IMR-90 (cell line): ENCODE results near the gene ABCC5. TPM values are rescaled to one million over a fixed set of nuclear protein-coding genes. Genes with fewer than 3 reads are reported as not detected.

ENCODE experiments used
- ATAC-seq: fragments of 200-7000 bp; cut with Tn5 transposase; 2 replicates; pipeline ENCODE4 v1.9.1; 2020; ENCODE audit warnings: low read depth, mild to moderate bottlenecking, moderate library complexity
- BruUV-seq: library from RNA; stranded (reverse); fragments of 400-500 nt; replicated peaks from 2 replicates; lab custom pipeline; 2021; lab: Mats Ljungman, UMichigan
- CTCF ChIA-PET: fragments of 300-600 bp; formaldehyde crosslinking; extraction: SDS; loops from one replicate; lab custom pipeline; 2021; ENCODE audit warnings: antibody characterized with exemption; lab: Yijun Ruan, JAX
- POLR2A ChIA-PET: fragments of 300-600 bp; sonication (Branson Sonifier 250); formaldehyde crosslinking; loops from one replicate; lab custom pipeline; 2022; ENCODE audit warnings: antibody characterized with exemption; ENCODE audit not compliant: unreplicated experiment; lab: Charles Lee
- DNase-seq: peaks from one replicate; pipeline ENCODE4 v3.0.0; 2013
- H2AFZ ChIP-seq: replicated peaks from 2 replicates; pipeline ENCODE3; 2013; ENCODE audit warnings: low read length, mild to moderate bottlenecking; ENCODE audit not compliant: poor library complexity
- H2AK5ac ChIP-seq: 2 replicates; pipeline ENCODE4 v1.6.1; 2013; ENCODE audit warnings: low read depth, low read length, inconsistent platforms
- H2AK9ac ChIP-seq: replicated peaks from 2 replicates; pipeline ENCODE3; 2013; ENCODE audit warnings: mild to moderate bottlenecking, low read depth, low read length, moderate library complexity; ENCODE audit not compliant: poor library complexity
- H2BK120ac ChIP-seq: 2 replicates; pipeline ENCODE4 v1.6.1; 2013; ENCODE audit warnings: low read depth, low read length, inconsistent platforms
- H2BK15ac ChIP-seq: 3 replicates; pipeline ENCODE4 v1.6.1; 2013; ENCODE audit warnings: low read depth, low read length, inconsistent platforms
- H2BK20ac ChIP-seq: 2 replicates; pipeline ENCODE4 v1.6.1; 2013; ENCODE audit warnings: low read depth, mild to moderate bottlenecking, inconsistent platforms, low read length, moderate library complexity
- H2BK5ac ChIP-seq: 2 replicates; pipeline ENCODE4 v1.6.1; 2013; ENCODE audit warnings: mild to moderate bottlenecking, low read depth, low read length, inconsistent platforms; ENCODE audit not compliant: poor library complexity, severe bottlenecking
- H3K14ac ChIP-seq: replicated peaks from 2 replicates; pipeline ENCODE4 v1.6.1; 2013; ENCODE audit warnings: low read depth, low read length, inconsistent platforms
- H3K18ac ChIP-seq: 2 replicates; pipeline ENCODE4 v1.6.1; 2013; ENCODE audit warnings: low read depth, low read length, control low read depth
- H3K23ac ChIP-seq: 2 replicates; pipeline ENCODE4 v1.6.1; 2013; ENCODE audit warnings: low read depth, low read length, inconsistent platforms
- H3K27ac ChIP-seq: 2 replicates; pipeline ENCODE4 v1.5.1; 2013; ENCODE audit warnings: mild to moderate bottlenecking, control low read depth, low read length; ENCODE audit not compliant: insufficient read depth
- H3K27me3 ChIP-seq: 2 replicates; pipeline ENCODE4 v1.6.1; 2013; ENCODE audit warnings: low read length; ENCODE audit not compliant: control insufficient read depth, insufficient read depth
- H3K36me3 ChIP-seq: 2 replicates; pipeline ENCODE4 v1.6.1; 2013; ENCODE audit warnings: low read length, mixed read lengths; ENCODE audit not compliant: control insufficient read depth, insufficient read depth
- H3K4ac ChIP-seq: 2 replicates; pipeline ENCODE4 v1.6.1; 2013; ENCODE audit warnings: low read depth, low read length, inconsistent platforms
- H3K4me1 ChIP-seq: 2 replicates; pipeline ENCODE4 v1.6.1; 2013; ENCODE audit warnings: low read length, mixed read lengths; ENCODE audit not compliant: control insufficient read depth, insufficient read depth
- H3K4me2 ChIP-seq: 2 replicates; pipeline ENCODE4 v1.6.1; 2013; ENCODE audit warnings: low read depth, mild to moderate bottlenecking, control low read depth, low read length, moderate library complexity
- H3K4me3 ChIP-seq: 2 replicates; pipeline ENCODE4 v1.5.1; 2013; ENCODE audit warnings: low read depth, mild to moderate bottlenecking, control low read depth, low read length, moderate library complexity; ENCODE audit not compliant: insufficient read depth
- H3K56ac ChIP-seq: 2 replicates; pipeline ENCODE4 v1.6.1; 2013; ENCODE audit warnings: low read length, inconsistent platforms; ENCODE audit not compliant: insufficient read depth; ENCODE audit errors: extremely low read depth
- H3K79me1 ChIP-seq, 2 experiments: 2 replicates each; pipeline ENCODE4 v1.6.1; 2013; ENCODE audit warnings: low read length in 2 of 2, inconsistent platforms in 1 of 2, low read depth in 1 of 2
- H3K9ac ChIP-seq: 2 replicates; pipeline ENCODE4 v1.6.1; 2013; ENCODE audit warnings: low read depth, low read length, control low read depth
- H3K9me1 ChIP-seq: 2 replicates; pipeline ENCODE4 v1.6.1; 2013; ENCODE audit warnings: low read length, inconsistent platforms; ENCODE audit not compliant: insufficient read depth
- H3K9me3 ChIP-seq: 2 replicates; pipeline ENCODE4 v1.6.1; 2013; ENCODE audit warnings: low read length; ENCODE audit not compliant: control insufficient read depth, insufficient read depth
- H4K20me1 ChIP-seq: 2 replicates; pipeline ENCODE4 v1.6.1; 2013; ENCODE audit warnings: low read length, inconsistent platforms; ENCODE audit not compliant: insufficient read depth
- H4K5ac ChIP-seq: 2 replicates; pipeline ENCODE4 v1.6.1; 2013; ENCODE audit warnings: mild to moderate bottlenecking, low read depth, low read length, control low read depth
- H4K8ac ChIP-seq, 2 experiments: 2 replicates each; pipeline ENCODE4 v1.6.1; 2013; ENCODE audit warnings: low read depth in 2 of 2, low read length in 2 of 2, control low read depth in 1 of 2, inconsistent platforms in 1 of 2
- H4K91ac ChIP-seq: 2 replicates; pipeline ENCODE4 v1.6.1; 2013; ENCODE audit warnings: low read depth, low read length, inconsistent platforms; ENCODE audit not compliant: insufficient read depth
- BHLHE40 ChIP-seq: fragments of 150-350 bp; IDR thresholded peaks from 2 replicates; pipeline ENCODE4 v1.6.1; 2016; ENCODE audit warnings: mild to moderate bottlenecking, low read depth, low read length
- CTCF ChIP-seq: conservative IDR thresholded peaks from 2 replicates; pipeline ENCODE4 v1.5.1; 2012; ENCODE audit warnings: mild to moderate bottlenecking, low read depth, low read length, improper control_type of control experiment
- ELK1 ChIP-seq: fragments of 150-350 bp; IDR thresholded peaks from 2 replicates; pipeline ENCODE4 v1.6.1; 2016; ENCODE audit warnings: low read depth, mild to moderate bottlenecking, low read length, moderate library complexity, borderline replicate concordance
- MAZ ChIP-seq: IDR thresholded peaks from 2 replicates; pipeline ENCODE4 v1.6.1; 2012; ENCODE audit warnings: low read depth, mild to moderate bottlenecking, low read length, improper control_type of control experiment, moderate library complexity, borderline replicate concordance
- MXI1 ChIP-seq: IDR thresholded peaks from 2 replicates; pipeline ENCODE4 v1.6.1; 2012; ENCODE audit warnings: low read depth, mild to moderate bottlenecking, low read length, moderate library complexity, borderline replicate concordance
- RAD21 ChIP-seq: IDR thresholded peaks from 2 replicates; pipeline ENCODE4 v1.6.1; 2012; ENCODE audit warnings: low read length, improper control_type of control experiment
- RFX5 ChIP-seq: IDR thresholded peaks from 2 replicates; pipeline ENCODE4 v1.8.0; 2012; ENCODE audit warnings: low read depth, mild to moderate bottlenecking, low read length, moderate library complexity
- SMC3 ChIP-seq: fragments of 150-350 bp; IDR thresholded peaks from 2 replicates; pipeline ENCODE4 v1.6.1; 2016; ENCODE audit warnings: low read depth, mild to moderate bottlenecking, antibody characterized with exemption, low read length, moderate library complexity
- WGBS, 2 experiments: methylation state at CpG; one replicate each; pipeline versions ENCODE4 v1.1.5 to v1.1.7; 2013; ENCODE audit warnings: missing lambda C conversion rate in 2 of 2; ENCODE audit not compliant: insufficient read length in 1 of 2; ENCODE audit errors: extremely low coverage in 2 of 2; 5-methylcytosine and 5-hydroxymethylcytosine counted together
- dilution Hi-C: fragments of 300-500 bp; cut with HindIII; formaldehyde crosslinking; loops from one replicate; pipeline ENCODE4 v1.14.3; 2018; ENCODE audit warnings: low sequenced_read_pairs; ENCODE audit not compliant: unreplicated experiment
- in situ Hi-C: fragments of 300-500 bp; cut with MboI; formaldehyde crosslinking; loops from 3 replicates; pipeline ENCODE4 v1.14.3; 2019; ENCODE audit warnings: low sequenced_read_pairs, inconsistent platforms, mixed read lengths
- intact Hi-C: fragments of 100-400 bp; cut with micrococcal nuclease; formaldehyde crosslinking; loops from 2 replicates; pipeline ENCODE4 v1.10.0; 2022
- polyA plus RNA-seq, 3 experiments: library from polyadenylated mRNA; depleted of rRNA; stranded (reverse); fragments of >200 nt; gene quantifications; 2 replicates each; pipeline ENCODE4 v1.2.3, GENCODE V29; 2012; ENCODE audit warnings: low replicate concordance in 1 of 3
- total RNA-seq: library from RNA; depleted of rRNA; stranded (reverse); fragments of >200 nt; gene quantifications from 2 replicates; pipeline ENCODE4 v1.2.3, GENCODE V29; 2012

The ABCC5 gene
- total and polyA plus RNA-seq, 2 of the 4 experiments (the other 2 are of a cell fraction): 8.4 to 17.7 TPM

GRCh38 chr3:184050217-184050847, 32.6 kb upstream of the ABCC5 start:
- H3K4me2 ChIP-seq: no peak overlapping the region
- no peak overlapping the region for H2AK5ac ChIP-seq
- H2BK20ac ChIP-seq: no peak overlapping the region
- DNase-seq: no peak
- dilution Hi-C loops: no loop called here
- H2BK5ac ChIP-seq: no peak overlapping the region
- H3K14ac ChIP-seq: no peak overlapping the region
- H3K4ac ChIP-seq: no peak overlapping the region
- 84% methylated on average over 5 of the region's 7 CpGs; no CpG with 5 or more reads in 1 of the 2 experiments for WGBS, 2 experiments
- intact Hi-C loops: no loop called here
- no peaks in the 10 kb centered on the region for H3K79me1 ChIP-seq
- H3K9ac ChIP-seq: no peak overlapping the region
- in situ Hi-C loops: no loop called here
- no peak overlapping the region for H4K91ac ChIP-seq
- POLR2A ChIA-PET: no interaction called here
- no peak for TF ChIP-seq RAD21
- TF ChIP-seq RFX5: no peak
- TF ChIP-seq MXI1: no peak
- TF ChIP-seq CTCF: no peak
- no peak for TF ChIP-seq ELK1
- no peak for TF ChIP-seq BHLHE40
- no peak for TF ChIP-seq SMC3
- TF ChIP-seq MAZ: no peak
- H2AK9ac ChIP-seq: no peak overlapping the region
- no peak overlapping the region for H2BK120ac ChIP-seq
- no TSS peak for BruUV-seq
- no peak overlapping the region for H2AFZ ChIP-seq
- CTCF ChIA-PET: no interaction called here
- H4K20me1 ChIP-seq: no peaks in the 10 kb centered on the region
- no peak overlapping the region for H3K56ac ChIP-seq
- no peaks in the 10 kb centered on the region for H3K9me1 ChIP-seq
- H3K27ac ChIP-seq: no peak overlapping the region
- no peak for ATAC-seq
- no peaks in the 10 kb centered on the region for H3K9me3 ChIP-seq
- H2BK15ac ChIP-seq: no peak overlapping the region
- peaks cover 21% of the 10 kb centered on the region for H3K27me3 ChIP-seq
- no peak overlapping the region for H3K18ac ChIP-seq
- no peak overlapping the region for H3K4me3 ChIP-seq
- H3K36me3 ChIP-seq: no peaks in the 10 kb centered on the region
- H4K8ac ChIP-seq: no peak overlapping the region
- no peak overlapping the region for H4K5ac ChIP-seq
- no peak overlapping the region for H3K23ac ChIP-seq
- no peaks in the 10 kb centered on the region for H3K4me1 ChIP-seq
